Natural killer cell (primary cell): ENCODE measurements around the gene ARFRP1. TPM values are rescaled to one million over a fixed set of nuclear protein-coding genes. Genes with fewer than 3 reads are reported as not detected.
A peak's percentile ranks its signal among the peaks of the same experiment; 100 is the strongest.

Experiments
- ATAC-seq, 3 donors: fragments of 150-1000 bp in 2 of 3; fragments of 200-7000 bp in 1 of 3; cut with Tn5 transposase; 1 replicate in 1 of 3; 2 replicates in 2 of 3; pipeline ENCODE4 v1.10.0; 2021; ENCODE audit warnings: mild to moderate bottlenecking in 2 of 3, moderate library complexity in 2 of 3
- DNase-seq, 2 donors: peaks; one replicate each; pipeline versions ENCODE4 v3.0.0 to v3.0.0-alpha.2; 2013 to 2021; ENCODE audit warnings: mixed read lengths in 1 of 2
- H3K27ac ChIP-seq: one replicate; pipeline ENCODE4 v1.5.1; 2013; ENCODE audit warnings: mild to moderate bottlenecking, low read length
- H3K27me3 ChIP-seq: one replicate; pipeline ENCODE4 v1.6.1; 2013; ENCODE audit warnings: low read length; ENCODE audit not compliant: control insufficient read depth, insufficient read depth
- H3K36me3 ChIP-seq: one replicate; pipeline ENCODE4 v1.6.1; 2013; ENCODE audit warnings: low read length; ENCODE audit not compliant: control insufficient read depth, insufficient read depth
- H3K4me1 ChIP-seq: one replicate; pipeline ENCODE4 v1.6.1; 2013; ENCODE audit warnings: low read length; ENCODE audit not compliant: control insufficient read depth, insufficient read depth
- H3K4me3 ChIP-seq: one replicate; pipeline ENCODE4 v1.5.1; 2013; ENCODE audit warnings: low read length
- H3K9me3 ChIP-seq: one replicate; pipeline ENCODE4 v1.6.1; 2013; ENCODE audit warnings: low read length; ENCODE audit not compliant: control insufficient read depth, insufficient read depth
- H3K27ac Mint-ChIP-seq, 2 donors: one replicate each; pipeline ENCODE4 v1.8.0; 2022; ENCODE audit warnings: mild to moderate bottlenecking in 2 of 2, mixed read lengths in 2 of 2, moderate library complexity in 1 of 2
- H3K27me3 Mint-ChIP-seq, 2 donors: one replicate each; pipeline ENCODE4 v1.8.0; 2022; ENCODE audit warnings: low read depth in 2 of 2, mixed read lengths in 2 of 2
- H3K36me3 Mint-ChIP-seq: one replicate; pipeline ENCODE4 v1.8.0; 2022; ENCODE audit warnings: mixed read lengths
- H3K4me1 Mint-ChIP-seq, 2 donors: one replicate each; pipeline ENCODE4 v1.8.0; 2022; ENCODE audit warnings: mixed read lengths in 2 of 2
- H3K4me3 Mint-ChIP-seq: one replicate; pipeline ENCODE4 v1.8.0; 2022; ENCODE audit warnings: mild to moderate bottlenecking, moderate library complexity, mixed read lengths
- H3K9me3 Mint-ChIP-seq, 2 donors: one replicate each; pipeline ENCODE4 v1.8.0; 2022; ENCODE audit warnings: mixed read lengths in 2 of 2
- CTCF ChIP-seq: fragments of 200-600 bp; IDR thresholded peaks from one replicate; pipeline ENCODE4 v1.8.0; 2022; ENCODE audit warnings: antibody characterized with exemption
- WGBS: methylation state at CpG from one replicate; pipeline ENCODE4 v1.1.7; 2013; ENCODE audit warnings: missing lambda C conversion rate; ENCODE audit not compliant: insufficient coverage; 5-methylcytosine and 5-hydroxymethylcytosine counted together
- intact Hi-C: fragments of 100-400 bp; cut with micrococcal nuclease; formaldehyde crosslinking; loops from one replicate; pipeline ENCODE4 v1.14.2; 2022
- total RNA-seq, 4 donors: library from RNA; stranded (reverse); fragments of 120-200 nt in 1 of 4; gene quantifications; one replicate each; pipeline versions ENCODE4 v1.2.3 to v1.2.4, GENCODE V29; 2013 to 2022

The ARFRP1 gene
- total RNA-seq, 3 donors from 2014 or later (not counting 1 experiment from before 2014, with no cell fraction given), result 43.9 to 55.8 (median 50.6) TPM

- no peak for TF ChIP-seq CTCF
- H3K27me3 ChIP-seq, result no peaks in the 10 kb centered on the region
- intact Hi-C loops, result no loop called here
- no peak overlapping the region for H3K27ac ChIP-seq
- no peaks in the 10 kb centered on the region for H3K9me3 ChIP-seq
- no peak overlapping the region for H3K4me3 Mint-ChIP-seq
- no peak overlapping the region for H3K27ac Mint-ChIP-seq
- no peaks in the 10 kb centered on the region for H3K9me3 Mint-ChIP-seq
- H3K36me3 Mint-ChIP-seq, result no peaks in the 10 kb centered on the region
- H3K4me3 ChIP-seq, result no peak overlapping the region
- H3K4me1 Mint-ChIP-seq, result peaks cover 5 to 6% of the 10 kb centered on the region in 2 donors
- H3K27me3 Mint-ChIP-seq, result no peaks in the 10 kb centered on the region
- peaks cover 2% of the 10 kb centered on the region for H3K4me1 ChIP-seq
- H3K36me3 ChIP-seq, result peaks cover 17% of the 10 kb centered on the region
- no peak for DNase-seq
- WGBS, result 96% methylated on average over 22 of the region's 22 CpGs
- ATAC-seq, result no peak
Measured at GRCh38 chr20:63664143-63664851, 43.5 kb downstream of the ARFRP1 start.

- Histone ChIP-seq H3K27me3 (no peaks in the 10 kb centered on the region), H3K4me3 (no peak overlapping the region), H3K27ac (no peak overlapping the region), H3K4me1 (peaks cover 10% of the 10 kb centered on the region), H3K36me3 (peaks cover 17% of the 10 kb centered on the region), H3K9me3 (no peaks in the 10 kb centered on the region)
- Mint-ChIP-seq H3K9me3 (no peaks in the 10 kb centered on the region), H3K4me1 (peaks cover 11 to 14% of the 10 kb centered on the region in 2 donors), H3K27me3 (no peaks in the 10 kb centered on the region), H3K4me3 (peak overlapping the region; percentile 4), H3K27ac (no peak overlapping the region), H3K36me3 (no peaks in the 10 kb centered on the region)
- no peak for TF ChIP-seq CTCF
- no peak for DNase-seq
- WGBS, result 96% methylated on average over 26 of the region's 26 CpGs
- intact Hi-C loops, result no loop called here
- no peak for ATAC-seq
Measured at GRCh38 chr20:63663332-63664066, 44.3 kb downstream of the ARFRP1 start.

- Mint-ChIP-seq H3K36me3 (no peaks in the 10 kb centered on the region), H3K9me3 (no peaks in the 10 kb centered on the region), H3K4me3 (no peak overlapping the region), H3K27me3 (no peaks in the 10 kb centered on the region), H3K4me1 (peaks cover 18 to 21% of the 10 kb centered on the region in 2 donors), H3K27ac (no peak overlapping the region)
- TF ChIP-seq CTCF, result no peak
- no peak for ATAC-seq
- 95% methylated on average over 9 of the region's 9 CpGs for WGBS
- no peaks in the 10 kb centered on the region for H3K27me3 ChIP-seq
- H3K4me1 ChIP-seq, result peaks cover 14% of the 10 kb centered on the region
- intact Hi-C loops, result no loop called here
- H3K36me3 ChIP-seq, result peaks cover 17% of the 10 kb centered on the region
- H3K27ac ChIP-seq, result no peak overlapping the region
- DNase-seq, result no peak
- no peaks in the 10 kb centered on the region for H3K9me3 ChIP-seq
- no peak overlapping the region for H3K4me3 ChIP-seq
Measured at GRCh38 chr20:63662813-63663189, 45.0 kb downstream of the ARFRP1 start.
